Endothelial cell of umbilical vein (primary cell): ENCODE measurements around the gene CPT2. TPM values are rescaled to one million over a fixed set of nuclear protein-coding genes. Genes with fewer than 3 reads are reported as not detected.

Experiments
- BruUV-seq: library from RNA; stranded (reverse); fragments of 400-500 nt; replicated peaks from 2 replicates; lab custom pipeline; 2021; lab: Mats Ljungman, UMichigan
- CTCF ChIA-PET: fragments of 300-600, 350-600 bp; sonication (Branson Sonifier 250); formaldehyde crosslinking; loops from one replicate; lab custom pipeline; 2021; ENCODE audit warnings: antibody characterized with exemption, inconsistent platforms; lab: Charles Lee
- POLR2A ChIA-PET: fragments of 300-600, 350-600 bp; sonication (Branson Sonifier 250); formaldehyde crosslinking; loops from one replicate; lab custom pipeline; 2021; ENCODE audit warnings: antibody characterized with exemption, inconsistent platforms; lab: Charles Lee
- DNase-seq: peaks from one replicate; pipeline ENCODE4 v3.0.0-alpha.2; 2011; ENCODE audit warnings: low read depth, low spot score
- FAIRE-seq: peaks from 2 replicates; lab custom pipeline; 2011; peaks lifted over from hg19 to GRCh38; lab: Jason Lieb, UNC
- H2AFZ ChIP-seq: 2 replicates; pipeline ENCODE4 v1.6.0; 2012; ENCODE audit warnings: low read depth, low read length, control low read depth, inconsistent platforms
- H3K27ac ChIP-seq: 2 replicates; pipeline ENCODE4 v1.5.1; 2011; ENCODE audit warnings: low read depth, mild to moderate bottlenecking, control low read depth, low read length, moderate library complexity; ENCODE audit not compliant: insufficient read depth
- H3K27me3 ChIP-seq, 2 experiments: 2 replicates each; pipeline versions ENCODE4 v1.6.0 to v1.6.1; 2011; ENCODE audit warnings: low read length in 2 of 2, mixed read lengths in 1 of 2; ENCODE audit not compliant: control insufficient read depth in 2 of 2, insufficient read depth in 2 of 2
- H3K36me3 ChIP-seq, 2 experiments: 2 replicates in 1 of 2; 3 replicates in 1 of 2; pipeline ENCODE4 v1.5.1; 2011; ENCODE audit warnings: low read length in 2 of 2, mild to moderate bottlenecking in 1 of 2, moderate library complexity in 1 of 2; ENCODE audit not compliant: control insufficient read depth in 2 of 2, insufficient read depth in 2 of 2; ENCODE audit errors: extremely low read depth in 1 of 2
- H3K4me1 ChIP-seq: 3 replicates; pipeline ENCODE4 v1.5.1; 2011; ENCODE audit warnings: mild to moderate bottlenecking, low read length; ENCODE audit not compliant: control insufficient read depth, insufficient read depth; ENCODE audit errors: extremely low read depth
- H3K4me2 ChIP-seq: 2 replicates; pipeline ENCODE4 v1.6.1; 2011; ENCODE audit warnings: low read length, control low read depth, mixed read lengths; ENCODE audit not compliant: insufficient read depth
- H3K4me3 ChIP-seq, 3 experiments: fragments of 200-600 bp in 1 of 3; sonication (generic), shearing (Covaris generic) in 1 of 3; replicated peaks in 1 of 3; 2 replicates each; pipeline ENCODE4 v1.5.1; 2011 to 2016; ENCODE audit warnings: control low read depth in 3 of 3, low read length in 3 of 3, mild to moderate bottlenecking in 2 of 3, inconsistent platforms in 1 of 3, low read depth in 1 of 3, moderate library complexity in 1 of 3; ENCODE audit not compliant: insufficient read depth in 1 of 3
- H3K79me2 ChIP-seq: 2 replicates; pipeline ENCODE4 v1.6.0; 2012; ENCODE audit warnings: low read length, inconsistent platforms; ENCODE audit not compliant: control insufficient read depth, insufficient read depth
- H3K9ac ChIP-seq: replicated peaks from 2 replicates; pipeline ENCODE3; 2011; ENCODE audit warnings: low read length, control low read depth; ENCODE audit not compliant: insufficient read depth; ENCODE audit errors: extremely low read depth
- H3K9me1 ChIP-seq: replicated peaks from 3 replicates; pipeline ENCODE4 v1.6.0; 2011; ENCODE audit warnings: mild to moderate bottlenecking, low read length; ENCODE audit not compliant: control insufficient read depth, insufficient read depth; ENCODE audit errors: extremely low read depth
- H3K9me3 ChIP-seq: replicated peaks from 2 replicates; pipeline ENCODE4 v1.5.1; 2012; ENCODE audit warnings: low read length, inconsistent platforms; ENCODE audit not compliant: control insufficient read depth, insufficient read depth
- H4K20me1 ChIP-seq: replicated peaks from 2 replicates; pipeline ENCODE3; 2011; ENCODE audit warnings: mild to moderate bottlenecking, low read length; ENCODE audit not compliant: control insufficient read depth, insufficient read depth; ENCODE audit errors: extremely low read depth
- CTCF ChIP-seq, 2 donors: IDR thresholded peaks; 1 replicate in 1 of 2; 2 replicates in 1 of 2; pipeline ENCODE4 v1.5.1; 2011; ENCODE audit warnings: low read length in 2 of 2, mild to moderate bottlenecking in 2 of 2, moderate library complexity in 2 of 2, control low read depth in 1 of 2, inconsistent platforms in 1 of 2, low read depth in 1 of 2; ENCODE audit not compliant: insufficient read depth in 1 of 2; ENCODE audit errors: extremely low read depth in 1 of 2
- EZH2 ChIP-seq: IDR thresholded peaks from 2 replicates; pipeline ENCODE4 v1.6.1; 2012; ENCODE audit warnings: borderline replicate concordance, low read depth, mild to moderate bottlenecking, moderate library complexity, low read length, inconsistent platforms; ENCODE audit not compliant: severe bottlenecking
- FOS ChIP-seq: IDR thresholded peaks from 2 replicates; pipeline ENCODE4 v1.6.1; 2011; ENCODE audit warnings: mild to moderate bottlenecking, low read length, moderate library complexity, borderline replicate concordance; ENCODE audit not compliant: insufficient read depth
- GATA2 ChIP-seq: IDR thresholded peaks from 2 replicates; pipeline ENCODE4 v1.7.0; 2011; ENCODE audit warnings: low read depth, mild to moderate bottlenecking, moderate library complexity, mixed read lengths, low read length; ENCODE audit not compliant: insufficient read length, insufficient read depth
- JUN ChIP-seq: IDR thresholded peaks from 2 replicates; pipeline ENCODE4 v1.6.1; 2011; ENCODE audit warnings: borderline replicate concordance, low read depth; ENCODE audit not compliant: insufficient read length, insufficient read depth
- MYC ChIP-seq: IDR thresholded peaks from one replicate; pipeline ENCODE4 v1.6.1; 2011; ENCODE audit warnings: mild to moderate bottlenecking, low read depth, low read length
- POLR2A ChIP-seq: IDR thresholded peaks from 2 replicates; pipeline ENCODE4 v1.6.1; 2012; ENCODE audit warnings: low read depth, mild to moderate bottlenecking, control low read depth, low read length
- POLR2AphosphoS5 ChIP-seq: IDR thresholded peaks from 2 replicates; pipeline ENCODE4 v1.6.1; 2012; ENCODE audit warnings: low read depth, mild to moderate bottlenecking, control low read depth, low read length, moderate library complexity; ENCODE audit not compliant: insufficient read depth
- dilution Hi-C: fragments of 300-500 bp; cut with MboI; formaldehyde crosslinking; loops from one replicate; pipeline ENCODE4 v1.15.0; 2019; ENCODE audit warnings: low sequenced_read_pairs; ENCODE audit not compliant: extremely low pct_ligation_motif_present
- intact Hi-C: fragments of 100-400 bp; cut with micrococcal nuclease; formaldehyde crosslinking; loops from one replicate; pipeline ENCODE4 v1.10.0; 2022
- polyA plus RNA-seq, 4 experiments: library from polyadenylated mRNA; depleted of rRNA in 3 of 4; stranded (reverse) in 3 of 4; unstranded in 1 of 4; fragments of >200 nt; gene quantifications; 2 replicates each; pipeline versions ENCODE4 v1.2.1 to v1.2.3, GENCODE V29; 2011 to 2012; ENCODE audit warnings: missing spikeins in 1 of 4
- total RNA-seq: library from RNA; stranded (reverse); gene quantifications from 2 replicates; pipeline ENCODE4 v1.2.3, GENCODE V29; 2021
- TF ChIP-seq, protein P1 (sequence below): IDR thresholded peaks from 2 replicates; pipeline ENCODE4 v1.6.1; 2011; ENCODE audit not compliant: insufficient read depth, insufficient read length

Gene CPT2
- total and polyA plus RNA-seq, 2 donors (not counting 3 experiments of a cell fraction or from before 2014, with no cell fraction given) = 10.6 to 11.6 TPM

DNA sequence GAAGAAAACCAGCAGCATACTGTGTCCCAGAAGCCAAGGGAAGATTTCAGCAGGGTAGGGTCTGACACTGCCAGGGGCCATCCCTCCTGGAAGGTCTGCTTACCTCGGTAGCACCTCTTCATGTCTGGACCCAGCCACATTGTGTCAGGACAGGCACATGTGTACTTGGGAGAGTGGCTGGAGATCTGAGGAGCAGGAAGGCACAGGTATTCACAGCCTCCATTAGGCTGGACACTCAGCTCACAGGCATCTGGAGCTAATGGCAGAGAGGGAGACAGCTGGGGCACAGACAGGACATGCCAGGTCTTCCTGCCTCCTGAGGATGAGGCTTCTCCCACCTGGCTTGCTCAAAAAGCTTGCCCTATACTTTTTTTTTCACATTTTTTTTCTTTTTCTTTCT, 61.6 kb downstream of the CPT2 start:
- Histone ChIP-seq H3K9ac (no peak overlapping the region), H4K20me1 (no peaks in the 10 kb centered on the region), H3K36me3 (peaks cover 6 to 24% of the 10 kb centered on the region in 2 experiments), H3K79me2 (no peaks in the 10 kb centered on the region), H3K9me3 (no peaks in the 10 kb centered on the region), H3K4me3 (no peak overlapping the region), H3K4me1 (no peaks in the 10 kb centered on the region), H3K4me2 (no peak overlapping the region), H2AFZ (no peak overlapping the region), H3K9me1 (no peaks in the 10 kb centered on the region), H3K27me3 (no peaks in the 10 kb centered on the region), H3K27ac (no peak overlapping the region)
- DNase-seq = no peak
- CTCF ChIA-PET = interaction anchor here (1.6 kb wide), 1 partner anchor 135 kb away, joined by 4 read pairs; no protein-coding TSS in a partner anchor
- intact Hi-C loops = no loop called here
- FAIRE-seq = no peak
- no peak for TF ChIP-seq CTCF (IDR thresholded peaks at IDR 0.05; ENCODE audit: extremely low read depth in 1 of 2, insufficient read depth in 1 of 2, low read depth in 1 of 2, low read length in 2 of 2)
- TF ChIP-seq EZH2 = no peak
- TF ChIP-seq GATA2 = no peak
- TF ChIP-seq MYC = no peak
- no peak for TF ChIP-seq POLR2AphosphoS5
- no peak for TF ChIP-seq FOS
- TF ChIP-seq, protein P1, sequence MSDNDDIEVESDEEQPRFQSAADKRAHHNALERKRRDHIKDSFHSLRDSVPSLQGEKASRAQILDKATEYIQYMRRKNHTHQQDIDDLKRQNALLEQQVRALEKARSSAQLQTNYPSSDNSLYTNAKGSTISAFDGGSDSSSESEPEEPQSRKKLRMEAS = no peak
- TF ChIP-seq JUN = no peak
- no peak for TF ChIP-seq POLR2A
- POLR2A ChIA-PET = no interaction called here
- no TSS peak for BruUV-seq
- dilution Hi-C loops = no loop called here
